CD4-positive, alpha-beta T cell treated with Interleukin-4 for 1 hour (primary cell): ENCODE data around the gene WBP2NL.
A peak's percentile ranks its signal among the peaks of the same experiment; 100 is the strongest.
"Not testable (repeated sequence)": the region's sequence is repeated elsewhere in the genome, so short reads cannot be mapped to it uniquely, and the experiment has no call there.

Source experiments
- DNase-seq, 2 donors: peaks; one replicate each; pipeline ENCODE4 v3.0.0-alpha.2; 2020 to 2022

The WBP2NL gene

DNA sequence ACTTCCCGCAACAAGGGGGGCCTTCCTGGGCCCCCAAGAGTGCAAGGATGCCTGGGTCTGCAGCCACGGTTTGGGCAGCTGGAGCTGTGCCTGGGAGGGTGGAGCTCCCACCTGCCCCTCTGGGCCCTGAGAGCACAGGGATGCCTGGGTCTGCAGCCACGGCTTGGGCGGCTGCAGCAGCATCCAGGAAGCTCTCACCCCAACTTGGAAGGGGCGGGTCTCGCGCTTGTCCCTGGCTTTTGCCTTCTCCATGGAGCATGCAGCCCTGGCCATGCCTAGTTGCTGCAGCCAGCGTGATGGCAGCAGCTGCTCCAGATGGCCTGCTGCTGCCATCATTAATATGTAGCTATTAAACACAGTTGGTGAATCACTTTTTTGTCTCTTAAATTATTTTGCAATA, 36.7 kb downstream of the WBP2NL start:
- DNase-seq: no peak

DNA sequence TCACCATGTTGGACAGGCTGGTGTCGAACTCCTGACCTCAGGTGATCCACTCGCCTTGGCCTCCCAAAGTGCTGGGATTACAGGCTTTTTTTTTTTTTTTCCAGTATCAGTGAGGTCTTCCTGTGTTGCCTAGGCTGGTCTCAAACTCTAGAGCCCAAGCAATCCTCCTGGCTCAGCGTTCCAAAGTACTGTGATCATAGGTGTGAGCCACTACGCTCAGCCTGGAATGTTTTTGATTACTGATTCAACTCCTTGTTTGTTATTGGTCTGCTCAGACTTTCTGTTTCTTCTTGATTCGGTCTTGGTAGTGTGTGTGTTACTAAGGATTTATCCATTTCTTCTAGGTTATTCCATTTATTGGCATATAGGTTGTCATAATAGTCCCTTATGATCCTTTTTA, 40.7 kb downstream of the WBP2NL start:
- DNase-seq: no peak

DNA sequence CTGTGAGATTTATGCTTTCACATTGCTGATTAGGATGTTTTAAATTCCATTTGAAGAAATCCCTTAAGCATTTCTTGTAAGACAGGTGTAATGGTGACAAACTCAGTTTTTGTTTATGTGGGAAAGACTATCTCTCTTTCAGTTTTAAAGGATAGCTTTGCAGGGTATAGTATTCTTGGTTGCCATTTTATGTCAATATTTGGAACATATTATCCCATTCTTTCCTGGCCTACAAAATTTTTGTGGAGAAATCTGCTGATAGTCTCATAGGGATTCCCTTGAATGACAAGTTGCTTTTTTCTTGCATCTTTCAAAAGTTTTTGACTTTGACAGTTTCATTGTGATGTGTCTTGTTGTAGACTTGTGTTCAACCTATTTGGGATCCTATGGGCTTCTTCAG, 43.2 kb downstream of the WBP2NL start:
- no peak for DNase-seq

DNA sequence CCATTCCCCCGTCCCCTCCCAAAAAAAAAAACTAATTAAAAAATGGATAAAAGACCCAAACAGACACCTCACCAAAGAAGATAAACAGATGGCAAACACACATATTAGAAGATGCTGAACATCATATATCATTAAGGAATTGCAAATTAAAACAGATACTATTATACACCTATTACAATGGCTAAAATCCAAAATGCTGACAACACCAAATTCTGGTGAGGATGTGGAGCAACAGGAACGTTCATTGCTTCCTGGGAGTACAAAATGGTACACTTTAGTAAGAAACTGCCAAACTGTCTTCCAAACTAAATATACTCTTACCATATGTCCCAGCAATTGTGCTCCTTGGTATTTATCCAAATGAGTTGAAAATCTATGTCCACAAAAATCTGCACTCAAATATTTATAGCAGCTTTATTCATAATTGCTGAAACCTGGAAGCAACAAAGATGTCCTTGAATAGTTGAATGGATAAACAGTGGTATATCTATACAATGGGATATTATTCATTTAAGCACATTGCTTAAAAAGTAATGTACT, 52.1 kb downstream of the WBP2NL start:
- DNase-seq: no peak

DNA sequence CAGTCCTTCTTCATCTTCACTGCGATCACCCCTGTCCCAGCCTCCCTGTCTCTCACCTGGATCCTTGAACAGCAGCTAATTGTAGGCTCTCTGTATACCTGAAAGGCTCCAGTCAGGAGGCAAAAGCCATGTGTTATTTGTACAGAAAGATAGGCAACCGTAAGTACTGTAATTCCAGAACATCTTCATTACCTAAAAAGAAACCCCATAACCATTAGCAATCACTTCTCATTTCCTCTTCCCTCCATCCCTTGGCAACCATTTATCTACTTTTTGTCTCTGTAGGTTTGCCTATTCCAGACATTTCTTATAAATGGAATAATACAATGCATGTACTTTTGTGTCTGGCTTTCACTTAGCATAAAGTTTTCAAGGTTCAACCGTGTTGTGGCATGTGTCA, 54.2 kb downstream of the WBP2NL start:
- no peak for DNase-seq

DNA sequence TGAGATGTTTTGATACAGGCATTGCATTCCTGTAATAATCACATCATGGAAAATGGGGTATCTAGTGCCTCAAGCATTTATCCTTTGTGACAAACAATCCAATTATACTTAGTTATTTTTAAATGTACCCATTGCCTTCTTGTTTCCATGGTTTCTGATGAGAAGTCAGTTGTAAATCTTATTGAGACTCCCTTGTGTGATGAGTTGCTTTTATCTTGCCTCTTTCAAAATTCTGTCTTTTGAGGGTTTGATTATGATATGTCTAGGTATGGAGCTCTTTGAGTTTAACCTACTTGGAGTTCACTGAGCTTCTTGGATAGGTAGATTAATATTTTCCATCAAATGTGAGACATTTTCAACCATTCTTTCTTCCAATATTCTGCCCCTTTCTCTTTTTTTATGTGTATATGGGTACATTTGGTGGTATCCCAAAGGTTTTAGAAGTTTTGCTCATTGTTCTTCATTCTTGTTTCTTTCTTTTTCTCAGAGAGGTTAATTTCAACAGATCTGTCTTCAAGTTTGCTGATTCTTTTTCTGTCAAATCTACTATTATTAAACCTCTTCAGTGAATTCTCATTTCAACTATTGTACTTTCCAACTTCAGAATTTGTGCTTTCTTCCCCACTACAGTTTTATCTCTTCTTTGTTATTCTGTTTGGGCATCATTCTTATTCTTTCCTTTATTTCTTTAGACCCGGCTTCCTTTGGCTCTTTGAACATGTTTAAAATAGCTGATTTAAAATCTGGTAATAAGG, 58.3 kb downstream of the WBP2NL start:
- DNase-seq: no peak

DNA sequence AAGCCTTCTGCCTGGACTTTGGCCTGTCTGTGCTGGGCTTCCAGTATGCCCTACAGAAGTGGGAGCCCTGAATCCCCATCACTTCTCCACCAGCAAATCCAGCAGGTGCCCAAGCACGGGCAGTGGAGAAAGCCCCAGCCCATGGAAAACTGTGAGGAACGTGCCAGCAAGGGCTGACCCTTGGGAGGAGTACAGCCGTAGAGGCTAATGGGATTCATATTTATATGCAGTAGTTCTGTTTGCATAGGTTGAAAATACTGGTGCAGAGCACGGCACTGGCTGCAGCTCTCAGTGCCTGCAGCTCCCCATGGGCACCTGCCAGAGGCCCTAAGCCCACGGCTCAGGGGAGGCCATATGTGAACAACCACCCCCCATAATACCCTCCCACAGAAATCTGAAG, 61.9 kb downstream of the WBP2NL start:
- no peak for DNase-seq

DNA sequence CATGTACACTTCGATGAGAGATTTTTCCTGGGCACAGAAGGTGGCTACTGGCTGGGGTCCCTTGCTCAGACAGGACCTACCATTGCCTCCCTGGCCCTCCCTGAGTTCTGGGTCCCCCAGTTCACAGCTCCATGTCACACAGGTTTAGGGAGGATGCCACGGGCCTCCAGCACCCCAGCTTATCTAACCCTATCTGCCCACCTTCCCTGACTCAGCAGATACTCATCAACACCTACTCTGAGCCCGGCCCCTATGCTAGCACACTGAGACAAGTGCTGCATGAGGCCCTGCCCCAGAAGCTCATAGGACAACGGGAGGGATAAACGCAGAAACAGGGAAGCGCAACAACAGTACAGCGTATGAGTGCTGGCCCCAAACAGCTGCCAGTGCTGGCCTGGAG, 62.5 kb downstream of the WBP2NL start:
- no peak for DNase-seq

DNA sequence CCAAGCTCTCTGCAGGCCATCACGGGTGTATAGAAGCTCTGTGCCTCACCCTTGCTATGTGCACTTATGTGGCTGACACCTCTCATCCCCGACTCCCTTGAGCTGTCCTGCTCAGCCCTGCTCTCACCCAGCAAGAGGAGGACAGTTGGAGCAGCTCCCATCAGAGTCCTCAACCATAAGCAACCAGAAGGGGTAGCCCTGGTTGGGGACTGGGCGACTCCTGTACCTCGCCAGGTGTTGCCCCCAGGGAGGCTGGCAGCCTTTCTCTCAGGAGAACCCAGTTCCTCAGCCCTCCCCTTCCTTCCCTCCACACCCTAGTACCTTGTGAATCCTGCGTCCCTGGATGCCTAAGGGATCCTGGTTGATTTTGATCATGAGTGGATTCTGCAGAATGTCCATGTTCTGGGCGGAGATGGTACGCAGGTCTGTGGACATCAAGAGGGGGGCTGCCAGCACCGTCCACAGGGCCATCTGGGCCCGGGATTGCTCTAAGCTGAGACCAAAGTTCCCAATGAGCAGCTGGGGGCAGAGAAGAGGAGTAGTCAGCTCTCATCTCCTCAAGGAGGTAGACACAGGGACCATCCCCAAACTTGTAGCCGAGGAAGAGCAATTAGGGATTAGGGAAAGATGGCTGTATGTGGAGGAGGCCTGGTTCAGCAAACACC, 64.0 kb downstream of the WBP2NL start:
- DNase-seq: no peak

DNA sequence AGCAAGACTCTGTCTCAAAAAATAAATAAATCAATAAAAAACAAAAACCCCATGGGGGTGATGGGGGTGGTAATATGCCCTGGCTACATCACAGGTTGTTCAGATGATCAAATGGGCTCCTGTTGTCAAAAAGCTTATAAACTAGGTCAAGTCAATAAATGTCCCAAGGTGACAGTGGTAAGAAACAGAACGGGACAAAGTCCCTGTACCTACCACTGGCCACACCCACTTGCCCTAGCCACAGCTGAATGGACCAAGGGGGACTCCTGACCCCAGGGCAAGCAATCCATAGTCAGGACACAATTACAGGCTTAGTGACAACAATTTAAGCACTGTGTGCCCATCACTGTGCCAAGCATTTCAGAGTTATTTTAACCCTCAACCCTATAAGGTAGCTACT, 66.0 kb downstream of the WBP2NL start:
- no peak for DNase-seq

DNA sequence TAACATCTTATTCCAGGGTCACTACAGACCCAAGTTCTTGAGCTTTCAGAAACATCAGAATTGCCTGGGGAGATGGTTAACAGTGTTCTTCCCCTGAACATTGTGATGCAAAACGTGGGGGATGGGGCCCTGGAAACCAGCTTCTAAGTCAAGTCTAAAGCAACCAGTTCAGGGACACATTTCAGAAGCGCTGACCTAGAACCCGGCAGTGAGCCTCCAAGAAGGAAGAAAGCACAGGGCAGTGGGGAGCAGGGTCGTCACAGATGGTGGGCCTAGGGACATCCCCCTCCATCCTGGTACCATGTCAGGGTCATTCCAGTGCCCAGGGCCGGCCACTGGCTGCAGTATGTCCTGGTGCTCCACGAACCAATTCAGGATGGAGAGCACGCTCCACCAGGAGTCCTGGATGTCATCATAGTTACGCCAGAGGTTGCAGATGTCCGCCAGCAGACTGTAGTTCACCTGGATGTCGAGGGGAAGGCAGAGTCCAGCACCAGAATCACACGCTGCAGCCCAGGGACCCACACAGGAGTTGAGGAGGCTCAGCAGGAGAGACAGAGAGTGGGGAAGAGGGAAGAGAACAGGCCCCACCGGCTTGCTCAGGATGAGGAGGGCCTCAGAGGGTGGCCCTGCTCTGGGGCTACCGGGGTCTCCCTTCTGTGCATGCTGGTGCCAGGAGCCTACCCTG, 67.0 kb downstream of the WBP2NL start:
- DNase-seq: no peak

DNA sequence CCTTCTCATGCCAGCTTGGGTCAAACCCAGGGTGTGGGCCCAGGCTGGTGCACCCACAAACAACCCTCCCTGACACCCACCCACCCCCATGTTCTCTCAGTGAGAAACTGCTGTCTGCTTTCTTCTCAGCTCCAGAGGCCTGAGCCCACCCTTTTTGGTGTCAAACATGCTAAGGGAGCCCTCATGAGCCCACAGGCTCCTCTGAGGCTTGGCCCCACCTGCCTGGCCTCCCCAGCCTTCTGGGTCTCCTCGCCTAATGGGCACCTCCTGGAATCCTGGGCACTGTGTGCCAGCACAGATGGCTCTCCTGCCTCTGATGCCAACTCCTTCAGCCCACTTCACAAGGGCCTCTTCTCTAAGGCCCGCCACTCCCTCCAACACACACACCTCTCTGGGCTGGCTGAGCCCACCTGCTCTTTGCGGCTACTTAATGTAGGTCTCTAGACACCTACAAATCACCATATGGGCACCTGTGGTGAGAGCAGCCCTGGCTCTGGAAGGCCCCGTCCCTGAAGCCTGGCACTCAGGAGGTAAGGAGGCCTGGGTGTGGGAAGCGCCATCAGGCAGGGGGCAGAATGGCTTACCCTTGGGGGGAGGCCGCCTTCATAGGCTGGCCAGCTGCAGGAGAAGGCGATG, 67.7 kb downstream of the WBP2NL start:
- DNase-seq: no peak

DNA sequence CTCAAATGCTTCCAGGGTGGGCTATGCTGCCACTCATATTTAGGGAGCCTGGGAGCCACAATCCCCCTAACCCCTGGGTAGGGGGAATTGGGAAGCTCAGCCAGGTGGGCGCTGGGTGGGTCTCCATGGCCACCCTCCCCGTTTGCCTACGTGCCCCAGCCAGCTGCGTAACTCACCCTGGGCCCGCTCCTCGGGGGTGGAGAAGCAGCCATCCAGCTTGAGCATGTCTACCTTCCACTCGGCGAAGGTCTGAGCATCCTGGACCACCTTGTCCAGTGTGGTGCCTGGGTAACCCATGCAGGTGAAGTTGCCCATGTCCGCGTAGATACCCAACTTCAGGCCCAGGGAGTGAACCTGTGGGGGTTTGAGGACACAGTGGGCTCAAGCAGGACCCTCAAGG, 68.3 kb downstream of the WBP2NL start:
- no peak for DNase-seq

DNA sequence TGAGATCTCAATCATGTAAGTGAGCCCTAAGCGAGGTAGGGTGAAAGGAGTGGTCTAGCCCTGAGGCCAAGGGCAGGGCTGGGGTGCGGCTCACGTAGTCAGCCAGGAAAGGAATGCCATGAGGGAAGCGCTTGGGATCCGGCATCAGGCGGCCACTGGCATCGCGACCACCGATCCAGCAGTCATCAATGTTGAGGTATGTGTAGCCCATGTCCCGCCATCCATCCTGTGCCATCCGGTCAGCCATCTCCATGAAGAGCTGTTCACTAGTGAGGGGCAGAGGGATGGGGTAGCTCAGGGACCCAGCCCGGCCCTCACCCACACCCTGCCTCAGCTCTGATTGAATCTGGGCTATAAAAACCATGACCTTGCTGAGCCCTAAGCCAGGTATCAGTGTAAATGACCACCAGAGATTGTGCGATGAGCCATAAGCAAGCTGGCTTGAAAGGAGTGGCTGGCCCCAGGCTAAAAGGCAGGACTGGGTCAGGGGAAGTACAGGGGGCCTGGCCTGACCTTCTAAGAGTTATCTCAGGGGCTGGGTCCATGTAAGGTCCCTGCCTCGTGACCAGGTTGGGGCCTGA, 69.2 kb downstream of the WBP2NL start:
- DNase-seq: no peak

DNA sequence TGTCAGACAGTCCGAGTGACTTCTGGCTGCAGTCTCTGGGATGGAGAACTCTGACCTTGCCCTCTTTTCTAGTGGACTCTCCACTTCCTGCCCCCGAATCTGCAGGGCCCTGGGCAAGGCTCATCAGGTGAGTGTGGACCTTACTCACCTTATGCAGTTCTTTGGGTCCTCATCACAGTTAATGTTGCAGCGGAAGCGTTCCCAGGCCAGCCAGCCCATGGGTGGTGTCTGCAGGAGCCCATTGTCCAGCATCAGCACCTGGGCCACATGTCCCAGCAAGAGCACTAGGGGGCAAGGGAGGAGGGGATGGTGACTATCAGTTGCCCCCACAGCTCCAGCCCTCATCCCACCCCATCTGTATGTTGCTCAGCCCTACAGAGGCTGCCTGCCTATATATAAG, 69.7 kb downstream of the WBP2NL start:
- no peak for DNase-seq

DNA sequence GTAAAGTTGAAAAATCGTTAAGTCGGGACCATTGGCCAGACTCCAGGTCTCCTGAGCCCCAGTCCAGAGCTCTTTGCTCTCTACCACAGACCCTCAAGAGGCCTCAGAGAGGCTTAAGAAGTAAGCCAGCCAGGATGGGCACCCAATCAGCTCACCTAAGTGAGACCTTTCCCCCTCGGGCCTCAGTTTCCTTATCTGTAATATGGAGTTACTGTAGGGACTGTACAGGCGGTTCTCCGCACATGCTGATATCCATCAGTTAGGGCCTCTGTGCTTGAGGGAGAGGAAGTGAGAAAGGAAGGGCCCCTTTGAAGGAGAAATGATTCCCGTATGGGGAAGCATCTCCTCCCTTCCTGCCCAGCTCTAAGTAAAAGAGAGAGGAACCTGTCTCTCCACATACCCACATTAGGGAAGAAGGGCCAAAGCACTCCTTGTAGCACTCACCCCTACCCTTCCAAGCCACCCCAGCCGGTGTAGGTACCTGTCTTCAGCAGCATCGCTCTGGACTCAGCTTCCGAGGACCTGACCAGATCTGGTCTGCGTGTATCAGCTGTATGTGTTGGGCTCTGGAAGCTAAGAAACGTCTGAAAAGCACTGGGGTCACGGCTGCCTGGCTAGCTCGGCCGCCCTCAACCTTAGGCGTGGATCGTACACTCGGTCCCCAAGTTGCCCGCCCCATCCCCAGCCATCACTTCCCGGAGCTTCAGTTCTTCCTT, 71.4 kb downstream of the WBP2NL start:
- DNase-seq: peak in 1 of 2 donors; percentile 29

DNA sequence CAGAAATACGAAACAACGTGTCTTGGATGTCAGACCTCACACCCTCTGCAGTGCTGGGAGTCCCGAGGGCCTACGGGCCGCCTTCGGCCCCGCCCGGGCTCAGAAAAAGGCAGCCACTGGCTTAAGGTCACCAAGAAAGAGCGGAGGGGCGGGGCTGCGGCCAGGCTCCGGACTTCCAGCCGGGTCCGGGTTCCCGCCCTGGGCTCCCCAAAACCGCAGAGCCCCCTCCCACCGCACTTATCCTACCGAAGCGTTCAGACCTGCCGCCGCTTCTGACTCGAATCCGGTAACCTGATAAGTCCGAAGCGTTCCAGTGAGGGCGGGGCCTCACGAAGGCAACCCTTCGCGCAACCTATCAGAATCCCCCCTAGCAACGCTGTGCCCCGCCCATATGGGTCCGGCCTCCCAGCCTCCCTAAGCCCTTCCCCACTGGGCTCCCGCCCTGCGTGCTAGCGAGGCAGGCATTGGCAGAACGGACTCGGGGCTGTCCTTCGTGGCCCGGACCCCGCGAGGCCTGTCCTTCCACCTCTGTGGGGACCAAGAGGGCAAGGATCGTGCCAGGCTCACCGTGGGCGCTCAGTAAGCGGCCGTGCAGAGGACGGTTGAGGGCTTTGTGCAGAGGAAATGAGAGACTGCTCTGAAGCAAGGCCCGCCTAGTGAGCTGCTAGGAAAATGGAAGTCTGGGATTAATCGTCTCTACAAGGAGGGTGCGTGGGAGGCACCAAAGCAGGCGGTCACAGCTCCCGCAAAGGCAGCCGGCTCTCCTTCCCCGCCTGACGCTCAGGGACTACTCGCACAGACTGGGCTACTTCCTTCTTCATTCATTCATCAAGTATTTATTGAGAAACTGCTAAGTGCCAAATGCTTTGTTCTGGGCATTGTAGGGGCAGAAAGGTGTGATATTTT, 72.2 kb downstream of the WBP2NL start, which contains the start of gene NAGA:
NAGA (minus strand) TSS at position 296 of the 906 bp plus-strand sequence. CDS start 515 bp downstream, outside the sequence.
- peak; percentile 91 to 94 for DNase-seq

DNA sequence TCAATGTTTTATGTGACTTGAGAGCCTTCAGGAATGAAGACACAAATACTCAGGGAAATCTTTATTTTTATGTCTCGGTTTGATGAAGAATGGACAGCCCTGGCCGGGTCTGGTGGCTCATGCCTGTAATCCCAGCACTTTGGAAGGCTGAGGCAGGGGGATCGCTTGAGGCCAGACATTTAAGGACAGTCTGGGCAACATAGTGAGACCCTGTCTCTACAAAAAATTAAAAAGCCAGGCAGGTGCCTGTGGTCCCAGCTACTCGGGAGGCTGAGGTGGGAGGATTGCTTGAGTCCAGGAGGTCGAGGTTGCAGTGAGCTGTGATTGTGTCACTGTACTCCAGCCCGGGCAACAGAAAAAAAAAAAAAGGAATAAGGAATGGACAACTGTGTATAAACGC, 72.9 kb downstream of the WBP2NL start:
- DNase-seq: not testable (repeated sequence)

DNA sequence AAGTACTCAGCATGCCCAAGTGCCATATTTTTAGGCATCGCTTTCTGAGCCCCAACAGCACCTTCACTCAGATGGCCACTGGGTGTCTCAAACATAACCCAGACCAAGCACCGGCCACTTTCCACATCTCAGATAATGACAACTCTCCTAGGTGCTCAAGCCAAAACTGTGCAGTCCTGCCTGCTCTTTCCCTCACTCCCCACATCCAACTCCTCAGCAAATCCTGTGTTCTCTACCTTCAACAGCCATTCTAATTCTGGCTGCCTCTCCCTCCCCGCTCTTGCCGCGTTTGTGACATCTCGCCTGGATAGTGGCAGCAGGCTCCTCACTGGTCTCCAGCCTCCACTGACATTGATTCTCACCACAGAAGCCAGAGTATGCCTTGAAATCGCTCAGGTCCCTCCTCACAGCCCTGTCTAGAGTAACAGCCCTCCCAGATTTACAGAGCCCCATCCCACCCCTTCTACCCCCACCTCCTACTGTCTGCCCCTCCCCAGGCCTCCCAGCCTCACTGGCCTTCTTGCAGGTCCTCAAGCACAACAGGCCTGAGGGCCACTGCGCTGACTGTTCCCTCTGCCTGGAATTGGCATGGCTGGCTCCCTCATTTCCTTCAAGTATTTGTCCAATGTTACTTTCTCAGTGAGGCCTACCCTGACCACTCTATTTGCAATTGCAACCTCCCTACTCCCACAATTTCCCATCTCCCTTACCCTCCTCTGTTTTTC, 74.2 kb downstream of the WBP2NL start:
- no peak for DNase-seq

DNA sequence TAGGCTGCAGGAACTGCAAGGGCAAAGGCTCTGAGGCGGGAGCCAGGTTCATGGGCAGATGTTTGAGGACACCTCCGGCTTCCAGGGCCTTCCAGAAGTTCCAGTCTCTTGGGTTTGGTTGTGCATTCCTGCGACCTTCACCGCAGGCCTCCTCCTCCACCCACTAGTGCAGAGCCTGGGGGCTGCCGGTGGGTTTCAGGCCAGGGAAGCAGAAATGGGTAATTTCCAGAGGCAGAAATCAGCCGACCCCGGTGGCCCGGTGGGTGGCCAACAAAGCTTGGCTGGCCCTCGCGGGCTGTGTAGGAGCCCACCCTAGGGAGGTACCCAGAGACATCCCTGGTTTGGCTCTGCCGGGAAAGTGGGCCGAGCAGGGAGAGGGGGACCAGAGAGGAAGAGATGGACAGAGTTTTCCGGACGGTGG, 75.0 kb downstream of the WBP2NL start:
- no peak for DNase-seq
